Nephron progenitor cell (in vitro differentiated cells): ENCODE results near the gene SUN2.

Experiments
- DNase-seq: peaks from one replicate; pipeline ENCODE4 v3.0.0; 2021
- H3K27ac Mint-ChIP-seq: 2 replicates; pipeline ENCODE4 v1.8.0; 2021; ENCODE audit warnings: mild to moderate bottlenecking, moderate library complexity, mixed read lengths
- H3K27me3 Mint-ChIP-seq: 2 replicates; pipeline ENCODE4 v1.8.0; 2021; ENCODE audit warnings: mild to moderate bottlenecking, low read depth, mixed read lengths; ENCODE audit not compliant: poor library complexity
- H3K36me3 Mint-ChIP-seq: 2 replicates; pipeline ENCODE4 v1.8.0; 2021; ENCODE audit warnings: low read depth, mixed read lengths
- H3K4me1 Mint-ChIP-seq: 2 replicates; pipeline ENCODE4 v1.8.0; 2021; ENCODE audit warnings: mixed read lengths
- H3K4me3 Mint-ChIP-seq: 2 replicates; pipeline ENCODE4 v1.8.0; 2021; ENCODE audit warnings: mild to moderate bottlenecking, moderate library complexity, mixed read lengths
- H3K9me3 Mint-ChIP-seq: 2 replicates; pipeline ENCODE4 v1.8.0; 2021; ENCODE audit warnings: mild to moderate bottlenecking, moderate library complexity, mixed read lengths
- CTCF ChIP-seq: fragments of 200-600 bp; sonication (generic); IDR thresholded peaks from 2 replicates; pipeline ENCODE4 v1.5.0; 2021; ENCODE audit warnings: antibody characterized with exemption

The SUN2 gene

DNA sequence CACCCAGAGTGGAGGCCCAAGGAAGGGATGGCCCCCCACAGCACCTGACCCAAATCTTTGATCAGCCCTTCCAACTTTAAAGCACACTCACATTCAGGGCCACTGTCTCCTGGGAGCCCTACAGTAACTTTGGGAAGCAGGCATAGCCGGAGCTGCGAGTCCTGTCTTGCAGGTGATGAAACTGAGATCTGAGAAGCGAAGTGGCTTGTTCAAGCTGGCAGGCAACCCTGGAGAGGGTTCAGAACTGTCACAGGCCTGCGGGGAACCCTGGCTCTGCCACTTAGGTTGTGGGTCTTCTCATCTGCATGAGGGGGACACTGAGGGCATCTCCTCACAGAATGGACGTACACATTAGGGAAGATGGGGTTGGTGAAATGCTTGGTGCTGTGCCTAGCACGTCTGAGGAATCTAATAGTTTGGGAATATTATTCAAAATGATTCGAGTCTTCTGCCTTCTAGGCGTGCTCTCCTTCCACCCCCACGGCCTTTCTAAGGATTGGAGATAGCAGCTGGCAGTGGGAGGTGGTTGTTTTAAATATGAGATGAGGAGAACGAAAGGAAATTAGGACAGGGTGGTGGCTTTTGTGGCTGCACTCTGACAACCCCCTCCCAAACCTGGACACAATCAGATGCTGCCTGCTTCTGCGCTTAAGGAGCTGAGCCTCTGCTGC lies 18.8 kb upstream of the SUN2 start:
- H3K27ac Mint-ChIP-seq, result no peak overlapping the region
- H3K4me3 Mint-ChIP-seq, result no peak overlapping the region
- H3K27me3 Mint-ChIP-seq, result peaks cover 6% of the 10 kb centered on the region
- TF ChIP-seq CTCF, result no peak
- no peak for DNase-seq
- peaks cover 12% of the 10 kb centered on the region for H3K36me3 Mint-ChIP-seq
- H3K9me3 Mint-ChIP-seq, result no peaks in the 10 kb centered on the region
- H3K4me1 Mint-ChIP-seq, result peaks cover 26% of the 10 kb centered on the region

DNA sequence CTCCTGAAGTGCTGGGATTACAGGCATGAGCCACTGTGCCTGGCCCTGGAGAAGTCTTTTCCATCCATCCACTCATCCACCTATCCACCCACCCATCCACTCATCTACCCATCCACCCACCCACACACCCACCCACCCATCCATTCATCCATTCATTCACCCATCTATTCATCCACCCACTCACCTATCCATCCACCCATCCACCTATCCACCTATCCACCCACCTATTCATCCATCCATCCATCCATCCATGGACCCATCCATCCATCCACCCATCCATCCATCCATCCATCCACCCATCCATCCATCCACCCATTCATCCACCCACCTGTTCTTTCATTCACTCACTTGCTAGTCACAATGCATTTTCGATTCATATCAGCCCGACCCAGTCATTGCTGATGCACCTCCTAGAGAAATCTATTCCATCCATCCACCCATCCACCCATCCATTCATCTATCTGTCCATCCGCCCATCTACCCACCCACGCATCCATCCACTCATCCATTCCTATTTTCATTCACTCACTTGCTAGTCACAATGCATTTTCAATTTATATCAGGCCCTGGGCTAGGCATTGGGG lies 17.7 kb upstream of the SUN2 start:
- Mint-ChIP-seq H3K9me3 (no peaks in the 10 kb centered on the region), H3K27me3 (peaks cover 6% of the 10 kb centered on the region), H3K36me3 (peaks cover 3% of the 10 kb centered on the region), H3K4me1 (peaks cover 31% of the 10 kb centered on the region), H3K4me3 (no peak overlapping the region), H3K27ac (no peak overlapping the region)
- DNase-seq, result no peak
- no peak for TF ChIP-seq CTCF

GRCh38 chr22:38772623-38772873 lies 16.8 kb upstream of the SUN2 start:
- peaks cover 6% of the 10 kb centered on the region for H3K27me3 Mint-ChIP-seq
- peaks cover 31% of the 10 kb centered on the region for H3K4me1 Mint-ChIP-seq
- TF ChIP-seq CTCF, result no peak
- H3K36me3 Mint-ChIP-seq, result no peaks in the 10 kb centered on the region
- H3K9me3 Mint-ChIP-seq, result no peaks in the 10 kb centered on the region
- H3K27ac Mint-ChIP-seq, result no peak overlapping the region
- H3K4me3 Mint-ChIP-seq, result no peak overlapping the region
- no peak for DNase-seq

- H3K27me3 Mint-ChIP-seq, result peaks cover 11% of the 10 kb centered on the region
- no peak for TF ChIP-seq CTCF
- no peak for DNase-seq
- H3K4me1 Mint-ChIP-seq, result peaks cover 22% of the 10 kb centered on the region
- no peak overlapping the region for H3K4me3 Mint-ChIP-seq
- H3K36me3 Mint-ChIP-seq, result no peaks in the 10 kb centered on the region
- no peaks in the 10 kb centered on the region for H3K9me3 Mint-ChIP-seq
- H3K27ac Mint-ChIP-seq, result no peak overlapping the region
Measured at GRCh38 chr22:38770257-38770949, 14.6 kb upstream of the SUN2 start.

- H3K9me3 Mint-ChIP-seq, result no peaks in the 10 kb centered on the region
- no peaks in the 10 kb centered on the region for H3K36me3 Mint-ChIP-seq
Measured at GRCh38 chr22:38768036-38768435, 12.2 kb upstream of the SUN2 start.

More at GRCh38 chr22:38768036-38768435, 12.2 kb upstream of the SUN2 start:
- Mint-ChIP-seq H3K4me3 (no peak overlapping the region), H3K4me1 (peaks cover 14% of the 10 kb centered on the region), H3K27me3 (peaks cover 14% of the 10 kb centered on the region), H3K27ac (no peak overlapping the region)
- DNase-seq, result no peak
- TF ChIP-seq CTCF, result no peak
